ENCODE results near the gene TMEM123. TPM values are rescaled to one million over a fixed set of nuclear protein-coding genes. Genes with fewer than 3 reads are reported as not detected.
"Not testable (repeated sequence)": the region's sequence is repeated elsewhere in the genome, so short reads cannot be mapped to it uniquely, and the experiment has no call there.

TMEM123 gene
- total RNA-seq, 1 donor from 2014 or later, result 156 TPM

DNA sequence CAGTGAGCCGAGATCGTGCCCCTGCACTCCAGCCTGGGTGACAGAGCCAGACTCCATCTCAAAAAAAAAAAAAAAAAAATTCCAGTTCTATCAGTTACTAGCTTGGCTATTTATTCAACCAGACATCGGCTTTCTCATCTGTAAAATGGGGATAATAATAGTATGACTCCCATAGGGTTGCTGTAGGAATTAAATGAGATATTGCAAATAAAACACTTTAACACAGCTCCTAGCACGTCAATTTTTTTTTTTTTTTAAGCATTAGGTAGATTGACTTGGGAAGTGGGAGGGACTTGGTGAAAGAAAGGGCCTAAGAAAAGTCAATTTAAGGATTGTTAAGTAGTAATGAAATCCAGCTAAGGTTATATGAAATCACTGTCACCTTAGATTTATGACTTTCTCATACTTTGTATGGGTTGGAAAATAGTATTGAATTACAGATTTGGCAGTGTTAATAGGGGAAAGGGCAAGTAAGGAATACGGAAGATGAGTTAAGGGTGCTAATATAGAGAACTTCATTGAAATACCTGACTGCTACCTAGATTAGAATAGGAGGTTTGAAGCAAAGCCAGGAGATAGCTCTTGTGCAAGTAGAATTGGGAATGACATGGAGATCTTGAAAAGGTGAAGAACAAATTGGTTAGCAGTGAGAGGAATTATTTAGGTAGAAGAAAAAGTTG is 76.7 kb downstream of the TMEM123 start:
- DNase-seq (ENCODE audit: extremely low spot score in 2 of 2), result no peak
- Histone ChIP-seq H3K27ac (no peak overlapping the region), H3K4me1 (no peaks in the 10 kb centered on the region), H3K27me3 (no peaks in the 10 kb centered on the region), H3K36me3 (peaks cover 0 to 21% of the 10 kb centered on the region in 2 donors), H3K9me3 (no peaks in the 10 kb centered on the region), H3K4me3 (no peak overlapping the region)
- intact Hi-C loops (cut with DNase I), result no loop called here
- TF ChIP-seq, protein P1, sequence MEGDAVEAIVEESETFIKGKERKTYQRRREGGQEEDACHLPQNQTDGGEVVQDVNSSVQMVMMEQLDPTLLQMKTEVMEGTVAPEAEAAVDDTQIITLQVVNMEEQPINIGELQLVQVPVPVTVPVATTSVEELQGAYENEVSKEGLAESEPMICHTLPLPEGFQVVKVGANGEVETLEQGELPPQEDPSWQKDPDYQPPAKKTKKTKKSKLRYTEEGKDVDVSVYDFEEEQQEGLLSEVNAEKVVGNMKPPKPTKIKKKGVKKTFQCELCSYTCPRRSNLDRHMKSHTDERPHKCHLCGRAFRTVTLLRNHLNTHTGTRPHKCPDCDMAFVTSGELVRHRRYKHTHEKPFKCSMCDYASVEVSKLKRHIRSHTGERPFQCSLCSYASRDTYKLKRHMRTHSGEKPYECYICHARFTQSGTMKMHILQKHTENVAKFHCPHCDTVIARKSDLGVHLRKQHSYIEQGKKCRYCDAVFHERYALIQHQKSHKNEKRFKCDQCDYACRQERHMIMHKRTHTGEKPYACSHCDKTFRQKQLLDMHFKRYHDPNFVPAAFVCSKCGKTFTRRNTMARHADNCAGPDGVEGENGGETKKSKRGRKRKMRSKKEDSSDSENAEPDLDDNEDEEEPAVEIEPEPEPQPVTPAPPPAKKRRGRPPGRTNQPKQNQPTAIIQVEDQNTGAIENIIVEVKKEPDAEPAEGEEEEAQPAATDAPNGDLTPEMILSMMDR (IDR thresholded peaks at IDR 0.05), result no peak
- TF ChIP-seq POLR2AphosphoS5 (IDR thresholded peaks at IDR 0.05; ENCODE audit: insufficient read depth in 1 of 2, low read depth in 1 of 2) (no peak), POLR2A (IDR thresholded peaks at IDR 0.05) (no peak)

- H3K27ac ChIP-seq; intact Hi-C loops (cut with DNase I): not testable (repeated sequence)
Measured at GRCh38 chr11:102374633-102375424, 77.7 kb downstream of the TMEM123 start.

GRCh38 chr11:102368472-102368871 is 84.1 kb downstream of the TMEM123 start:
- Histone ChIP-seq H3K27ac (no peak overlapping the region), H3K9me3 (no peaks in the 10 kb centered on the region), H3K36me3 (peaks cover 0 to 43% of the 10 kb centered on the region in 2 donors), H3K4me3 (no peak overlapping the region), H3K27me3 (no peaks in the 10 kb centered on the region), H3K4me1 (no peaks in the 10 kb centered on the region)
- TF ChIP-seq, protein P1 (IDR thresholded peaks at IDR 0.05), result no peak
- TF ChIP-seq POLR2A (IDR thresholded peaks at IDR 0.05), result no peak
- no peak for TF ChIP-seq POLR2AphosphoS5 (IDR thresholded peaks at IDR 0.05; ENCODE audit: insufficient read depth in 1 of 2, low read depth in 1 of 2)
- no peak for DNase-seq (ENCODE audit: extremely low spot score in 2 of 2)
- intact Hi-C loops (cut with DNase I), result no loop called here

More at GRCh38 chr11:102374633-102375424, 77.7 kb downstream of the TMEM123 start:
- H3K4me1 ChIP-seq; H3K9me3 ChIP-seq; H3K27me3 ChIP-seq; DNase-seq (ENCODE audit: extremely low spot score in 2 of 2); H3K4me3 ChIP-seq: not testable (repeated sequence)
- peaks cover 0 to 18% of the 10 kb centered on the region in 2 donors for H3K36me3 ChIP-seq

GRCh38 chr11:102367364-102367763 is 85.2 kb downstream of the TMEM123 start:
- Histone ChIP-seq H3K36me3 (peaks cover 0 to 48% of the 10 kb centered on the region in 2 donors), H3K27ac (no peak overlapping the region)

DNA sequence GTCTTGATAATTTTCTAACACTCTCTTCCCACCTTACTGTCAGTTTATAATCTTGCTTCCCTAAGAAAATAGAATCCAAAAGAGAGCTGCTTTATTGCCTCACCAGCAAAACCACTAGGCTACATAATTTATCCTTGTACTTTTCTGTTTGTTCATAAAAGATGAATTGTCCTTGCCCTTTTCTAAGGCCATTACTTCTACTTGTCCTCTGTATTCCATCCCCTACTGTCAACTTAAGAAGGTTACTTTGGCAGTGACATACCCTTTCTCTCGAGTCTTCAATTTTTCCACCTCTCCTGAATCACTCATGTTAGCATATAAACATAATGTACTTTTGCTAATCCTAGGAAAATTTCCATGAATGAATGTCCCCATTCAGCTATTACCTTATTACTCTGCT is 87.6 kb downstream of the TMEM123 start:
- intact Hi-C loops (cut with DNase I), result no loop called here
- no peaks in the 10 kb centered on the region for H3K9me3 ChIP-seq
- no peak overlapping the region for H3K27ac ChIP-seq
- no peaks in the 10 kb centered on the region for H3K27me3 ChIP-seq
- DNase-seq (ENCODE audit: extremely low spot score in 2 of 2), result no peak
- TF ChIP-seq POLR2A (IDR thresholded peaks at IDR 0.05) (no peak), POLR2AphosphoS5 (IDR thresholded peaks at IDR 0.05; ENCODE audit: insufficient read depth in 1 of 2, low read depth in 1 of 2) (no peak)
- TF ChIP-seq, protein P1 (IDR thresholded peaks at IDR 0.05), result no peak
- H3K36me3 ChIP-seq, result peaks cover 0 to 63% of the 10 kb centered on the region in 2 donors
- no peak overlapping the region for H3K4me3 ChIP-seq
- H3K4me1 ChIP-seq, result no peaks in the 10 kb centered on the region

More at GRCh38 chr11:102367364-102367763, 85.2 kb downstream of the TMEM123 start:
- Histone ChIP-seq H3K27me3 (no peaks in the 10 kb centered on the region), H3K4me1 (no peaks in the 10 kb centered on the region), H3K9me3 (no peaks in the 10 kb centered on the region), H3K4me3 (no peak overlapping the region)
- DNase-seq (ENCODE audit: extremely low spot score in 2 of 2), result no peak
- intact Hi-C loops (cut with DNase I), result no loop called here
- TF ChIP-seq, protein P1 (IDR thresholded peaks at IDR 0.05), result peak in 1 of 3 experiments; percentile 5
- TF ChIP-seq POLR2A (IDR thresholded peaks at IDR 0.05), result no peak
